ENCODE measurements around the gene CHAC1.
"Not testable (repeated sequence)": the region's sequence is repeated elsewhere in the genome, so short reads cannot be mapped to it uniquely, and the experiment has no call there.

CHAC1 gene

DNA sequence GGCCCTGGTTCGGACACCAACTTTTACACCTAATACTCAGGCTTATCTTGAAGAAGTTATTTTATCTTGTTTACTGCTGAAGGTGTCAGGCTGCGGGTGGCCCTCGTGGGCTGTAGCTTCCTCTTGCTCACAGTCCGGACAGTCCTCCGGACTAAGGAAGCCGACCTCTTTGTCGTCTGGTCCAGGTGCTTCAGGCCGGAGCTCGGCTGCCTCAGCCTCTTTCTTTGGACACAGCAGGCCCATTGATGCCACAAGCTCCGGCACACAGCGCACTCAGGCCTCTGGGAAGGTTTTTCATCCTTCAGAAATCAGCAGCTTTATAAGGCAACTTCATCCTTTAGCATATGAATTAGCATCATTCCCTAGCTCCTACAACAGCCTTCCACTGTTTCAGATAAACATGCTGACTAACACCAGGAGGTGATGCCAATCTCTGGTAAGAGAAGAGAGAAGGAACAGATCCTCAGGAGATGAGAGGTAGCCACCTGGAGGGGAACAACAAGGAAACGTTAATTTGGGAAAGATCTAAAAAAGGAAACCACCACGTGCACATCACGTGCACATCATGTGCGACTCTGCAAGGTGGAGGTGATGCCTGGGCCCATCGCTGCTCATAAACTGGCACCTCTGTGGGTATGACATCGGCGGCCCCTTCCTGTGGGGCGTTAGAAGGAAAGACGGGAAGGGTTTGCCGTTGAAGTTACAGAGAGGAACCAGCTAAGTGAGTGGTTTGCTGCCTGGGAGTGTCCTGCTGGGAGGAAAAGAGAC, 4.4 kb upstream of the CHAC1 start:
- FAIRE-seq (no peak), DNase-seq (ENCODE audit: insufficient read length, low spot score) (no peak)
- TF ChIP-seq, protein P1, sequence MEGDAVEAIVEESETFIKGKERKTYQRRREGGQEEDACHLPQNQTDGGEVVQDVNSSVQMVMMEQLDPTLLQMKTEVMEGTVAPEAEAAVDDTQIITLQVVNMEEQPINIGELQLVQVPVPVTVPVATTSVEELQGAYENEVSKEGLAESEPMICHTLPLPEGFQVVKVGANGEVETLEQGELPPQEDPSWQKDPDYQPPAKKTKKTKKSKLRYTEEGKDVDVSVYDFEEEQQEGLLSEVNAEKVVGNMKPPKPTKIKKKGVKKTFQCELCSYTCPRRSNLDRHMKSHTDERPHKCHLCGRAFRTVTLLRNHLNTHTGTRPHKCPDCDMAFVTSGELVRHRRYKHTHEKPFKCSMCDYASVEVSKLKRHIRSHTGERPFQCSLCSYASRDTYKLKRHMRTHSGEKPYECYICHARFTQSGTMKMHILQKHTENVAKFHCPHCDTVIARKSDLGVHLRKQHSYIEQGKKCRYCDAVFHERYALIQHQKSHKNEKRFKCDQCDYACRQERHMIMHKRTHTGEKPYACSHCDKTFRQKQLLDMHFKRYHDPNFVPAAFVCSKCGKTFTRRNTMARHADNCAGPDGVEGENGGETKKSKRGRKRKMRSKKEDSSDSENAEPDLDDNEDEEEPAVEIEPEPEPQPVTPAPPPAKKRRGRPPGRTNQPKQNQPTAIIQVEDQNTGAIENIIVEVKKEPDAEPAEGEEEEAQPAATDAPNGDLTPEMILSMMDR (IDR thresholded peaks at IDR 0.05; ENCODE audit: insufficient read depth, missing control alignments): no peak

DNA sequence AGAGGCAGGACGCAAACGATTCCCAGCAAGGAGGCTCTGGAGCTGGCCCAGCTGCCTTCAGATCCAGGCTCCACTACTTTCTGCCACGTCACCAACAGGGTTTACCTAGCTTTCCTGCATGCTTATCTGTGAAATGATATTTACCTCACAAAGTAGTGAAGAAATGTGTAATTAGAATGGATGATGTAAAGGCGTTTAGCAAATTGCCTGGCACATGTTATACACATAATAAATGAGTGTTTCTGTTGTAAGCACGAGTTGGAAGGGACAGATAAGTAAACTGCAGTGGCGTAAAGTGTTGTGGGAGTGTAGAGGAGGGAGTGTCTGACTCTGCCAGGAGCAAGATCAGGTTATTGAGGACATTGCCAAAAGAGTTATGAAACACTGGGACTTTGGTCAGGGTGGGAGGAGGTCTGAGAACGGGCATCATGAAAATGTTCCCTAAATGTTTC, 3.5 kb upstream of the CHAC1 start:
- DNase-seq (ENCODE audit: insufficient read length, low spot score) (no peak), FAIRE-seq (no peak)
- TF ChIP-seq, protein P1 (IDR thresholded peaks at IDR 0.05; ENCODE audit: insufficient read depth, missing control alignments): no peak

DNA sequence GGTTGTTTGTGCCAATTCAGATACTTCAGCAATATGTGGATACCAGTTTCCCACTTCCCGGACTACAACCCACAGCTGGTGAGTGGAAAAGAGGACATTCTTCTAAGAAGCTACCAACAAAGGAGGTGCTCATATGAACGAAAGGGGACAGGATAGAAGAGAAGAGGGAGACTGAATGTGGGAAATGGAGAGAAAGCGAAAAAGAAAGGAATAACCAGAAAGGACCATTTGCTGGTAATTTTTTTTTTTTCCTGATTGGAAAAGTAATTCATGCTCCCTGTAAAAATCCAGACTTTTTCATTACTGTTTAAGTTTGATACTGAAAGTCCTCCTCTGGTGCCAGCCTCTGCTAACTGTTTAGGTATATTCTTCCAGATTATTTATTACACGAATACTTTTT, 1.5 kb upstream of the CHAC1 start:
- DNase-seq (ENCODE audit: insufficient read length, low spot score) (no peak), FAIRE-seq (no peak)
- TF ChIP-seq, protein P1 (IDR thresholded peaks at IDR 0.05; ENCODE audit: insufficient read depth, missing control alignments): no peak

DNA sequence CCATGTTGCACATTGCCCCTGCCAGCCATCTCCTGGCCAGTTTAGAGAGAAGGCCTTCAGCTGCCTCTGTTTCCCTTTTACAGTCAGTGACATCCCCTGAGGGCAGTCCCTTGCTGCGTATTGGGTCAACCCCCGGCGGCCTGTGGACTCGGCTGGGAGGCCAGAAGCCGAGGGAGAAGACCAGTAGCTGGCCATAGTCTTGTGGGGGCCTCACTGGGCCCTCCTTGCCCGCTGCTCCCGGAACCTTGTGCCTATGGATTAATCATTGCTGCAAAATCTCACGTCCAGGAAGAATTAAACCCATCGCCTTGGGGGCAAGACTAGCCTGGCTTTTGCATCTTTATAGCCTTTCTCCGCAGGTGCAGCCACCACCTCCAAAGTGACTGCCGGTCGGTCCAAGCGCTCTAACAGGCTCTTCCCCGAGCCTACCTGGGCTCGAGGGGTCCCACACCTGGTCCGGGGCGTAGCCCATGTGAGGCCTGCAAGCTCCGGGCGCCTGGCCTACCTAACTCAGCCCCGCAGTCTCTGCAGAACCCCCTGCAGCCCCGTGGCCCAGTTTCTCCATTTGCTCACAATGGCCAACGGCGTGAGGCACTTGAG, 870 bp upstream of the CHAC1 start:
- DNase-seq (ENCODE audit: insufficient read length, low spot score): no peak
- TF ChIP-seq, protein P1 (IDR thresholded peaks at IDR 0.05; ENCODE audit: insufficient read depth, missing control alignments): no peak
- FAIRE-seq: no peak

DNA sequence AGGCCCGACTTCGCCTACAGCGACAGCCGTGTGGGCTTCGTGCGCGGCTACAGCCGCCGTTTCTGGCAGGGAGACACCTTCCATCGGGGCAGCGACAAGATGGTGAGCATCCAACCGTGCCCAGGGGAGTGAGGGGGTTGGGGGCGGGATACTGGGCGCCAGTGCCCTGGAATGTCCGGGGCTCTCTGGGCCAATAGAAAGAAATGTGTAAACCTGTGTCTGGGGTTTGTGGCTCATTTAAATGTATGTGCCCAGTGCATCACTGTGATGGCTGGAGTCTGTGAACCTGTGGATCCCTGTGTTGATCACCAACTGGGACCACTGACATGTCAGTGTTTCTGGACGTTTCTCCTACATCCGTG, 423 bp downstream of the CHAC1 start:
- TF ChIP-seq, protein P1 (IDR thresholded peaks at IDR 0.05; ENCODE audit: insufficient read depth, missing control alignments): no peak
- DNase-seq (ENCODE audit: insufficient read length, low spot score) (no peak), FAIRE-seq (no peak)

DNA sequence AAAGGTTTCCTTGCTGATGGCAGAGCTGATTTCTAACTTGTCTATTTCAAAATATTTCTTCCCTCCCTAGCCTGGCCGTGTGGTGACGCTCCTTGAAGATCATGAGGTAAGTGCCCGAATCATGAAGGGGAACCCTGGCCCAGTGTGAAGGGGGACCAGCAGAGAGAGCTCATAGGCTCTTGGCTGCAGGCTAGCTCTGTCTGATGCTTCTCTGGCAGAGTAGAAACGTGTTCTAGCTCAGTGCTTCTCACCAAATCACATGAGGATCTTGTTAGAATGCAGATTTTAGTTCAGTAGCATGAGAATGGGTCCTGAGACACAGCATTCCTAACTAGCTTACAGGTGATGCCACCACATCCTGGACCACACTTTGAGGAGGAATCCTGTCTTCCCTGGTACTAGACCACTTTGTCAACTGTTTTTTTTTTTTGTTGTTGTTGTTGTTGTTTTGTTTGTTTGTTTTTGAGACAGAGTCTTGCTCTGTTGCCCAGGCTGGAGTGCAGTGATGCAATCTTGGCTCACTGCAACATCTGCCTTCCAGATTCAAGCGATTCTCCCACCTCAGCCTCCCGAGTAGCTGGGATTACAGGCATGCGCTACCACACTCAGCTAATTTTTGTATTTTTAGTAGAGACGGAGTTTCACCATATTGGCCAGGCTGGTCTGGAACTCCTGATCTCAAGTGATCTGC, 1.0 kb downstream of the CHAC1 start:
- not testable (repeated sequence) for FAIRE-seq

DNA sequence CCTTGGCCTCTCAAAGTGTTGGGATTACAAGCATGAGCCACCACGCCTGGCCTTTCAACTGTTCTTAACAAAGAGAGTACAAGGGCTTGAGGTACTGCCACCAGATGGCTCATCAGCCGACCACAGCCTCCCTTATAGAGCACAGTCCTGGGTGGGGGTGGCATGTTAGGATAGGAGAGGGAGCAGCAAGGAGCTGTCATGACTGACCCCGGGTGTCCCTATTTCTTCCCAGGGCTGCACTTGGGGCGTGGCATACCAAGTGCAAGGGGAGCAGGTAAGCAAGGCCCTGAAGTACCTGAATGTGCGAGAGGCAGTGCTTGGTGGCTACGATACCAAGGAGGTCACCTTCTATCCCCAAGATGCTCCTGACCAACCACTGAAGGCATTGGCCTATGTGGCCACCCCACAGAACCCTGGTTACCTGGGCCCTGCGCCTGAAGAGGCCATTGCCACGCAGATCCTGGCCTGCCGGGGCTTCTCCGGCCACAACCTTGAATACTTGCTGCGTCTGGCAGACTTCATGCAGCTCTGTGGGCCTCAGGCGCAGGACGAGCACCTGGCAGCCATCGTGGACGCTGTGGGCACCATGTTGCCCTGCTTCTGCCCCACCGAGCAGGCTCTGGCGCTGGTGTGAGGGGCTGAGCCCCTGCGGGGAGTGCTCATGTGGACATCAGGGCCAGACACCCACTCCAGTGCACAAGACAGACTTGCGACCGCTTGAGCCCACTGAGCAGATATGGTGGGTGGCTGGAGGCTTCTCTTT, 2.1 kb downstream of the CHAC1 start:
- TF ChIP-seq, protein P1 (IDR thresholded peaks at IDR 0.05; ENCODE audit: insufficient read depth, missing control alignments): no peak
- FAIRE-seq: no peak
- no peak for DNase-seq (ENCODE audit: insufficient read length, low spot score)

More for the DNA sequence above, 1.0 kb downstream of the CHAC1 start:
- not testable (repeated sequence) for DNase-seq (ENCODE audit: insufficient read length, low spot score)

All from D721Med (cell line).